D721Med (cell line): ENCODE measurements around the gene TNRC6C.

Experiments
- DNase-seq: peaks from one replicate; pipeline ENCODE4 v3.0.0; 2011; ENCODE audit warnings: low spot score; ENCODE audit not compliant: insufficient read length
- FAIRE-seq: peaks from 2 replicates; lab custom pipeline; 2011; peaks lifted over from hg19 to GRCh38; lab: Jason Lieb, UNC
- TF ChIP-seq, protein P1 (sequence below): IDR thresholded peaks from 2 replicates; pipeline ENCODE4 v1.5.1; 2012; ENCODE audit warnings: mild to moderate bottlenecking, control low read depth; ENCODE audit not compliant: insufficient read depth; ENCODE audit errors: missing control alignments

Gene TNRC6C

DNA sequence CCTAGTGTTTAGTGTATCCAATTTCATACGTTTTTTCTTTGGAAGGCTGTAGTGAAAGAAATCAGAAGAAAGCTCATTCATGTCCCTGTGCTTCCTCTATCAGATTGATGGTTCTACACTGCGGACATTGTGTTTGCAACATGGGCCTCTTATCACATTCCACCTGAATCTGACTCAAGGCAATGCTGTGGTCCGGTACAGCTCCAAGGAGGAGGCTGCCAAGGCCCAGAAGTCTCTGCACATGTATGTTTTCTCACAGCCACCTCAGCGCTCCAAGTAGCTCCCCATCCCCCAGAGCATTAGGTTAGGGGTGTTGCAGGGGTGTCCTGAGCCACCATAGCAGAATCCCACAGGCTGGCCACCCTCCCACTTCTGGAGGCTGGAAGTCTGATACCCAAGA lies 144.8 kb downstream of the TNRC6C start:
- TF ChIP-seq, protein P1, sequence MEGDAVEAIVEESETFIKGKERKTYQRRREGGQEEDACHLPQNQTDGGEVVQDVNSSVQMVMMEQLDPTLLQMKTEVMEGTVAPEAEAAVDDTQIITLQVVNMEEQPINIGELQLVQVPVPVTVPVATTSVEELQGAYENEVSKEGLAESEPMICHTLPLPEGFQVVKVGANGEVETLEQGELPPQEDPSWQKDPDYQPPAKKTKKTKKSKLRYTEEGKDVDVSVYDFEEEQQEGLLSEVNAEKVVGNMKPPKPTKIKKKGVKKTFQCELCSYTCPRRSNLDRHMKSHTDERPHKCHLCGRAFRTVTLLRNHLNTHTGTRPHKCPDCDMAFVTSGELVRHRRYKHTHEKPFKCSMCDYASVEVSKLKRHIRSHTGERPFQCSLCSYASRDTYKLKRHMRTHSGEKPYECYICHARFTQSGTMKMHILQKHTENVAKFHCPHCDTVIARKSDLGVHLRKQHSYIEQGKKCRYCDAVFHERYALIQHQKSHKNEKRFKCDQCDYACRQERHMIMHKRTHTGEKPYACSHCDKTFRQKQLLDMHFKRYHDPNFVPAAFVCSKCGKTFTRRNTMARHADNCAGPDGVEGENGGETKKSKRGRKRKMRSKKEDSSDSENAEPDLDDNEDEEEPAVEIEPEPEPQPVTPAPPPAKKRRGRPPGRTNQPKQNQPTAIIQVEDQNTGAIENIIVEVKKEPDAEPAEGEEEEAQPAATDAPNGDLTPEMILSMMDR: no peak
- FAIRE-seq: no peak
- no peak for DNase-seq

DNA sequence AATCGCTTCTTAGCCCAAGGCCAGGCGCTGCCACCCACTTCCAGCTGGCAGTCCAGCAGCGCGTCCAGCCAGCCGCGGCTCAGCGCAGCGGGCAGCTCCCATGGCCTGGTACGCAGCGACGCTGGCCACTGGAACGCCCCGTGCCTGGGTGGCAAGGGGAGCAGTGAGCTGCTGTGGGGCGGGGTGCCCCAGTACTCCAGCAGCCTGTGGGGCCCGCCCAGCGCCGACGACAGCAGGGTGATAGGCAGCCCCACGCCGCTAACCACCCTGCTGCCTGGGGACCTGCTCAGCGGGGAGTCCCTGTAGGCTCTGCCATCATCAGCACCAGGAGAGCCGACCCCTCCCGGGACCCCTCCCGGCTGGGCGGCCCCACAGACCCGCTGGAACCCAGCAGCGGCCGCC lies 146.0 kb downstream of the TNRC6C start:
- TF ChIP-seq, protein P1: no peak
- no peak for FAIRE-seq
- DNase-seq: no peak

DNA sequence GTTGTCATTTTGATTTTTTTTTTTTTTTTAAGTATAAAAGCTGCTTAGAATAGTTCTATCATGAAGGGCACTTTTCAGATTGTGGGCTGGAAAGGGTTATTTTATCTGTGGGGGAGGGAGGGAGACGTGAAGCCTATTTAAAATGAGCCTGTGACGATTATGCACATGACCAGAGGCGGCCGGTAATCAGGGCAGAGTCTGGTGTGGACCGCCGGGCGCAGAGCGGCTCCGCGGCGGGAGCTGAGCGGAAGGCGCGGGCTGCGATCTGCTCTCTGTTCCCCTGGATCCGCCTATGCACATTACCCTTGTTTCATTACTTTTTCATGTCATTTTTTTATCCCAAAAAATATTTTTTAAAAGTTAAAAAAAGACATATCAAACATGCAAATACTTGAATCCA lies 146.6 kb downstream of the TNRC6C start:
- TF ChIP-seq, protein P1: no peak
- FAIRE-seq (no peak), DNase-seq (no peak)

DNA sequence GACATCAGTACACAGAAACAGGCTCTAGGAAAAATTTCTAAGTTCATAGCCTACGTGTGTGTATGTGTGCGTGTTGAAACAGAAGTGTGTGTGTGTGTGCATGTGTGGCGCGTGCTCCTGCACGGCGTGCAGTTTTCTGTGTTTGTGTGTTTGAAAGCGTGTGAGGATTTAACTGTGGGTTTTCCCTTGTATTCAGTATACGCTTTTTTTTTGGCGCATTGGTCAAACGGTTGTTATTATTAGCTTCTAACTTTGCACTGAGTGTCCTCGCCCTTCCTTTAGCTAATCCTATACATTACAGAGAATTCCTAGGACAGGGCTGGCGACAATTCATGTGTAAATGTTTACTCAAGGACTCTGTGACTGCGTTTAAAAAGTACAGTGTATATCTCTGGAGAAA lies 147.0 kb downstream of the TNRC6C start:
- no peak for FAIRE-seq
- no peak for DNase-seq
- TF ChIP-seq, protein P1: no peak

DNA sequence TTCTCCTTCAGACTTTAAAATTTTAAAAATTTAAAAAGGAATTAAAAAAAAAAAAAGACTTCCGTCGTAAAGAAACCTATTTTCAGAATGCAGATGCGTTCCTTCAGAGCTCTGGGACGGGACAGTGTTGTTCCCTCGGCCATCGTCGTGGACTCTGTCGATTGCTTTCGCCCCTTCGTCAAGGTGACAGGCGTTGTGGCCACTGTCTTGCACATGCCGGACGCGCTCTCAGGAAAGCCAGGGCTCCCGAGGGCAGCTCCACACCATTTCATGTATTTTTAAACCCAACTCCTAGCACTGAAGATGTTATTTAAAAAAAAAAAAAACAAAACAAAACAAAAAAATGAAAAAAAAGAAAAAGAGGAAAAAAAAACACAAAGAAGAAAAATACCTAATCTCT lies 147.7 kb downstream of the TNRC6C start:
- DNase-seq (no peak), FAIRE-seq (no peak)
- TF ChIP-seq, protein P1: no peak

DNA sequence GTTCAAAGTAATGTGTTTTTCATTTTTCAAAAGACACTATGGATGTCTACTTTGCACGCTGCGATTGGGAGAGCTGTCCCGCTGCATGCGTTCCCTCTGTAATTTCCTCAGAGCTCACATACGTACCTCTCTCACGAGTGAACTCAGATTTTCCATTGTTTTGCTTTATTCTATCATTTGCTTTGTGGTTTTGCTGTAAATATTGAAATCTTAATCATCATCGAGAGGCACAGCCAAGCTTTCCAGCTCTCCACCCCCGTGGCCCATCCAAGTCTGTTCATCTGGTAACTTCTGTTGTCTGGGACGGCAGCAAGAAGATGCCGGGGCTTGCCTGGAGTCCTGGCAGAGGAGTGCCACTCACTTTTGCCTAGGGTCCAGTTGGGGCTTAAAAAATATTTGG lies 149.0 kb downstream of the TNRC6C start:
- DNase-seq: no peak
- no peak for FAIRE-seq

DNA sequence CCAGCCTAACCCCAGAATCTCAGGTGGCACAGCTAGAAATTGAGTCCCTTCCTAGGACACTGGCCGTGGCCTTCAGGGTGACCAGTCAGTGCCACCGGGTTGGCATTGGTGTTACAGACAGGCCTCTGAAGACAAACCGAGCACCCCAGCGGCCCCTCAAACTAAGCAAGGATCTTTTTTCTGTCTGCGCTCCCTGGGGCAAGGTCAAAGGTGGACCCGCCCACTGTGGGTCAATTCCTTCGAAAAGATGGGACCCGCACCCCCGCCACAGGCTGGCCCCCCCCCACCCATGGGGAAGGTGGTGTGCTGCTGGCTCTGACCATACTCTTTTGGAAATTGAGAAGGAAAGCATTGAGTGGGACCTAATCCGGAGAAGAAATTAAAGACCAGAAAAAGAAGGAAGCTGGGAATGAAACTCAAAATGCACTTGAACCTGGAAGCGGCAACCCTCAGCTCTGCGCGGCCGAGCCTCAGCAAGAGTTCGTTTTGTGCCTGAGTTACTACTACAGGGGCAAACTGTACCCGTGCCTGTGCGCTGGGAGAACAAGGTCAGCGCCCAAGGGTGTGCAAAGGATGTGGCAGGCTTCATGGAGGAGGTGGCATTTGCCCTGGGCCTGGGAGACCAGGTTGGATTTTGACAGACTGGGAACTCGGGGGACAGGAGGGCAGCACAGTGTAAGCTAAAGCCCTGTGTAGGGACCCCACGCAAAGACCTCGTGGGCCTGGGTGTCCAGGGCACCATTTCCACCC lies 149.6 kb downstream of the TNRC6C start:
- FAIRE-seq (no peak), DNase-seq (no peak)
- TF ChIP-seq, protein P1: no peak

More for the DNA sequence above, 149.0 kb downstream of the TNRC6C start:
- TF ChIP-seq, protein P1: no peak
